Activated CD4-positive, CD25-positive, alpha-beta regulatory T cell (primary cell): ENCODE measurements around the gene CKLF.
"Not testable (repeated sequence)": the region's sequence is repeated elsewhere in the genome, so short reads cannot be mapped to it uniquely, and the experiment has no call there.

Experiments
- DNase-seq, 4 experiments: peaks; one replicate each; lab custom pipeline; 2025; lab: John Stamatoyannopoulos, UW

CKLF gene

GRCh38 chr16:66552286-66553177, at the start of gene CKLF:
TSS of gene CKLF (plus strand) at chr16:66552576. CDS start at chr16:66552716, 140 bp downstream.
- peak; percentile 76 to 84 (median 82) for DNase-seq

GRCh38 chr16:66503030-66503429, 49.3 kb upstream of the CKLF start:
- no peak for DNase-seq

- no peak for DNase-seq
These were observed 48.8 kb upstream of the CKLF start for GRCh38 chr16:66503612-66504011.

- no peak for DNase-seq
These were observed 44.6 kb upstream of the CKLF start for GRCh38 chr16:66507731-66508239.

GRCh38 chr16:66508248-66508913, 44.0 kb upstream of the CKLF start:
- DNase-seq: no peak

GRCh38 chr16:66508914-66509496, 43.4 kb upstream of the CKLF start:
- no peak for DNase-seq

- no peak for DNase-seq
These were observed 42.8 kb upstream of the CKLF start for GRCh38 chr16:66509576-66509975.

- DNase-seq: no peak
These were observed 42.1 kb upstream of the CKLF start for GRCh38 chr16:66510298-66510697.

GRCh38 chr16:66510711-66511601, 41.4 kb upstream of the CKLF start:
- DNase-seq: no peak

GRCh38 chr16:66511602-66512271, 40.6 kb upstream of the CKLF start:
- DNase-seq: no peak

GRCh38 chr16:66512272-66513110, 39.9 kb upstream of the CKLF start:
- no peak for DNase-seq

GRCh38 chr16:66513111-66513723, 39.2 kb upstream of the CKLF start:
- DNase-seq: no peak

GRCh38 chr16:66514391-66514790, 38.0 kb upstream of the CKLF start:
- not testable (repeated sequence) for DNase-seq

- DNase-seq: not testable (repeated sequence)
These were observed 37.3 kb upstream of the CKLF start for GRCh38 chr16:66514980-66515595.

GRCh38 chr16:66515596-66516508, 36.5 kb upstream of the CKLF start:
- no peak for DNase-seq

- DNase-seq: no peak
These were observed 35.9 kb upstream of the CKLF start for GRCh38 chr16:66516509-66516807.

- peak; percentile 20 to 58 (median 50) for DNase-seq
These were observed 35.4 kb upstream of the CKLF start for GRCh38 chr16:66516808-66517585.
